Measurements from ENCODE around the gene TUBGCP4. TPM values are rescaled to one million over a fixed set of nuclear protein-coding genes. Genes with fewer than 3 reads are reported as not detected.
"Not testable (repeated sequence)": the region's sequence is repeated elsewhere in the genome, so short reads cannot be mapped to it uniquely, and the experiment has no call there.

The TUBGCP4 gene
- total RNA-seq, 1 donor from 2014 or later, result 13.0 TPM

DNA sequence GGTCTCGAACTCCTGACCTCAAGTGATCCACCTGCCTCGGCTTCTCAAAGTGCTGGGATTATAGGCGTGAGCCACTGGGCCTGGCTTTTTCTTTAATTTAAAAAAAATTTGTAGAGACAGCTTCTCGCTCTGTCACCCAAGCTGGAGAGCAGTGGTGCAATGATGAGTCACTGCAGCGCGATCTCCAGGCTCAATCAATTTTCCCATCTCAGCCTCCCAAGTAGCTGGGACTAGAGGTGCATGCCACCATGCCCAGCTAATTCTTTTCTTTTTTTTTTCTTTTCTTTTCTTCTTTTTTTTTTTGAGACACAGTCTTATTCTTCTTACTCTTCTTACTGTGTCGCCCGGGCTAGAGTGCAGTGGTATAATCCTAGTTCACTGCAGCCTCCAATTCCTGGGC, 19.8 kb downstream of the TUBGCP4 start:
- ATAC-seq (no peak), DNase-seq (no peak)
- intact Hi-C loops (cut with micrococcal nuclease), result no loop called here

DNA sequence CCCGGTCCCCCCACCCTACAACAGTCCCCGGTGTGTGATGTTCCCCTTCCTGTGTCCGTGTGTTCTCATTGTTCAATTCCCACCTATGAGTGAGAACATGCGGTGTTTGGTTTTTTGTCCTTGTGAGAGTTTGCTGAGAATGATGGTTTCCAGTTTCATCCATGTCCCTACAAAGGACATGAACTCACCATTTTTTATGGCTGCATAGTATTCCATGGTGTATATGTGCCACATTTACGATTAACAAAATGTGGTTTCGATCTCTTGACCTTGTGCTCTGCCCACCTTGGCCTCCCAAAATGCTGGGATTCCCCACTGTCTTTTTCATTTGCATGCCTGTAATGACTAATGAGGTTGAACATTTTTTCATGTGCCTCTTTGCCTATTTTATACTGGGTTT, 22.7 kb downstream of the TUBGCP4 start:
- intact Hi-C loops (cut with micrococcal nuclease); DNase-seq; ATAC-seq: not testable (repeated sequence)

DNA sequence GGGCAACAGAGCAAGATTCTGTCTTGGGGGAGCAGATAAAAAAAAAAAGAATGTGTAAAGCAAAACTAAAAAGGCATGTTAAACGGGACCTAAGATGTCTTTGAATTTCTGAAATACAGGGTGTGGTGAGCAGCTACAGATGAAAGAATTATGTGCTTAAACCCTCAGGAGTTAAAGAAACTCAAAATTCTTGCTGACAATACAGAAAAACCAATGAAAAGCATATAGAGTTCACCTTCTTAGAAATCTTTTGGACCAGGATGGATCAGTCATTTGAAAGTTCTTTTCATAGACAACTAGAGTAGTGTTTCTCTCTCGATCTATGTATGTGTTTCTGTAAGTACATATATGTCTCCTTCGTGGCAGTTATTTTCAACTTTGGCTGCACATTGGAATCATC, 31.4 kb downstream of the TUBGCP4 start:
- DNase-seq (no peak), ATAC-seq (no peak)
- intact Hi-C loops (cut with micrococcal nuclease), result no loop called here

DNA sequence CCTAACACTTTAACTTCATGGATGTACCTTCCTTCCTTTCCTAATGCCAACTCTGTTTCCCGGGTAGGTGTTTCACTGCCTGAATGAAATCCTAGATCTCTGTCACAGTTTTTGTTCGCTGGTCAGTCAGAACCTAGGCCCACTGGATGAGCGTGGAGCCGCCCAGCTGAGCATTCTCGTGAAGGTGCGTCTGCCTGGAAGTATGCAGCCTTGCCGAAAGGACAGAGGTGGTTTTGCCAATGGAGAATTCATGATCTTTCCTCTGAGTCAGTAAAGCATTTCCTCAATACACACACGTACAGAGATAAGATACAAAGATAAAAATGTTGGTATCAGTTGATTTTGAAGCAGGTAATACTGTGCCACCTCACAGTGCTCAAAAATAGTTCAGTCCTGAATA, 32.7 kb downstream of the TUBGCP4 start:
- DNase-seq (no peak), ATAC-seq (no peak)
- intact Hi-C loops (cut with micrococcal nuclease), result no loop called here

DNA sequence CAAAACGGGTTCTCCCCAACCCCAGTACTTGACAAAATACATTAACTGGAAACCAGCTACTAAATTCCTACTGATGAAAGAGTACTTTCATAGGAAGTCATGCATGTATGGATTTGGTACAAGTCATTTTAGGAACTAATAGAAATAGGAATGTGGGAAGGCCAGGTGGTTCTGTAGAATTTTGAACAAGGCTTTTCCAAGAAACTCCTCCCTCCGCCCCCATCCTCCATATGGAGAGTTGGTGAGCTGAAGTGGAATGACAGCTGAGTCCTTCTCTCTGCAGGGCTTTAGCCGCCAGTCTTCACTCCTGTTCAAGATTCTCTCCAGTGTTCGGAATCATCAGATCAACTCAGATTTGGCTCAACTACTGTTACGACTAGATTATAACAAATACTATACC, 33.2 kb downstream of the TUBGCP4 start:
- intact Hi-C loops (cut with micrococcal nuclease), result no loop called here
- no peak for ATAC-seq

DNA sequence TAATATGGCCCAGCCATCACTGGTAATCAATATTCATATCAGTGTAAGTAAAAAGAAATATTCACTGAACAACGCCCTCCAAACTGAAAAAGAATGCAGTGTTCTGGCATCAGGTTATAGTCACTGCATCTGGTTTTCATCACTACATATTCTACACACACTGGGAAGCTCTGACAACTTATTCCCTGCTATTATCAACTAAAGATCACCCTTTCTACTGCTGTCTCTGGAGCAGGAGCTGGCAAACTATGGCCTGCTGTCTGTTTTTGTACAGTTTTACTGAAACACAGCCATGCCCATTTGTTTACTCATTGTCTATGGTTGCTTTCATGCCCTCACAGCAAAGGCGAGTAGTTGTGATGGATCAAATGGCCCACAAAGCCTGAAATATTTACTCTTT, 35.3 kb downstream of the TUBGCP4 start:
- DNase-seq (no peak), ATAC-seq (peak; percentile 55)
- intact Hi-C loops (cut with micrococcal nuclease), result no loop called here

More for the DNA sequence above, 33.2 kb downstream of the TUBGCP4 start:
- DNase-seq, result no peak

DNA sequence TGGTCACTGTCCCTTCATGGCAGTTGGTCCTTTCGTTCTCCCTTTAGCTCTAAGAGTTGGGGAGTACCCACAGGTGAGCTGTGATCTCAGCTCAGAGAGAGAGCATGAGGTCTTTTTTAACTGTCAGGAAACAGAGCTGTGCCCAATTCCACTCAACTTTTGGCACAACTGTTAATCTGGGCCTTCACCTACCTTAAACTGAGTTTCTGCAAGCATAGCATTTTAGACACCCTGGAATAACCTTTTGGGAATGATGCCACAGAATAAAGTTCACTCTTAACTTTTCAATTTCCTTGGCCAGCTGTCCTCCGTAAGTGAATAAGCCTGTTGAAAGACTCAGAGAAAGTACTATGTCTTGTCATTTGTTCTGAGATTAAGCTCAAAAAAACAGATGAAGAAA, 35.9 kb downstream of the TUBGCP4 start:
- intact Hi-C loops (cut with micrococcal nuclease), result no loop called here

DNA sequence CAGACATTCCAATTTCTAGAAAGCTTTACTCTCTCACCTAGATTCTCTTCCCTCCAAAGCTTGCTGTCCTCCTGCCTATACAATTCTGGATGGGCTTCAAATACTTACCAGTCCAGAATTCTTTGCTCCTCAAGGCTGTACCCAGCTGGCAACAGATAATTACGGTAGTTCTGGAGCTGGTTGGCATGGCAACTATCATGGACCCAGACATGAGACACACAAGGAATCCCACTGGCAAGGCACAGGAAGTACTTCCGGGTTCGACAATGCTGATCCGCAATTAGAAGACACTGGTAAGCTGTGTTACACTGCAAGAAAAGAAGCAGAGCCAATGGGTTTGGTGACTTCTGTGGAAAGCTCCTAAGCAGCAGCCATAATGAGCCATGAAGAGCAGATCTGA, 37.9 kb downstream of the TUBGCP4 start:
- ATAC-seq (no peak), DNase-seq (no peak)
- intact Hi-C loops (cut with micrococcal nuclease), result no loop called here

More for the DNA sequence above, 35.9 kb downstream of the TUBGCP4 start:
- ATAC-seq (no peak), DNase-seq (no peak)

DNA sequence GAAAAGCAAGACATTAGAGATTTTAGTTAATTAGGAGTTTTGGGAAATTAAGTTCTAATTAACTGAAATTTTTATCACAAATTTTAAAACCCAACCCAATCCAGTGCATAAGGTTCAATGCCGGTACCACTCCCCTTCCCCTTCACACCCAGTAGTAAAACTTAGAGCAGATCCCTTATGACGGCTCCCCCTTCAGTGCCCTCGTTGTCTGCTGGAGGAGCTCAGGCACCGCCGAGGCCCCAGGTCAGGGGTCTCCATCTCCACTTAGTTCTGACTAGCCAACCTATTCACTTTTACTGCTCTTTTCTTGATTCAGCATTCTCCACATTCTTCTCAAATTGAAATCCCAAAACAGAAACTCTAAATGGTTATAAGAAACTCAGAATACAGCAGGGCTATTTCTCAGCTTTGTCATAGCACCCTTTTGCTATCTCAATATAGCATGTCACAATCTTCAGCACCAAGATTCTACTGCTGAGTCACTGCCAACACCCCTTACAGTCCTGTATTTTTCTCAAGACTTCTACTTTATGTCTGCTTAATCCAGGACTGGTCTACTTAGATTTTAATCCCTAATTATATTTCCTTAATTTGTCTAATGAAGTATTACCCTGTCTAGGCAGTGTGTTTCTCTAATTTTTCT, 39.8 kb downstream of the TUBGCP4 start:
- ATAC-seq (no peak), DNase-seq (no peak)
- intact Hi-C loops (cut with micrococcal nuclease), result no loop called here

DNA sequence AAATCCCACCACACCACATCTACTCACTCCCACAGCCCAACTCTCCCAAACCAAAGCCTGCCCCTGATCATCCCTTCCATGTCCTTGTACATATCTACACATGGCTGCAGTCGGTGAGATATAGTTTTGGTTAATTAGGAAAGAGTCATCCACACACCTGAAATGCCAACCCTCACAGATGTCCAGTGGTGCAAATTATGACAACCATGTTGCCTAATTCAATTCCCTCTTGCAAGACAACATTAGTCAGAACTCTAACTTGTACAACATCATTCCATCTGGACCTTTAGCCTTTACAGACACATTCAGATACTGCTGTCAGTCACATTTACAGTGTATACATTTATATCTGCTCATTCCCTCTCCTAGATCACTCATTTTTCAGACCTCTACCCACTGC, 41.2 kb downstream of the TUBGCP4 start:
- ATAC-seq (no peak), DNase-seq (no peak)
- intact Hi-C loops (cut with micrococcal nuclease), result no loop called here

DNA sequence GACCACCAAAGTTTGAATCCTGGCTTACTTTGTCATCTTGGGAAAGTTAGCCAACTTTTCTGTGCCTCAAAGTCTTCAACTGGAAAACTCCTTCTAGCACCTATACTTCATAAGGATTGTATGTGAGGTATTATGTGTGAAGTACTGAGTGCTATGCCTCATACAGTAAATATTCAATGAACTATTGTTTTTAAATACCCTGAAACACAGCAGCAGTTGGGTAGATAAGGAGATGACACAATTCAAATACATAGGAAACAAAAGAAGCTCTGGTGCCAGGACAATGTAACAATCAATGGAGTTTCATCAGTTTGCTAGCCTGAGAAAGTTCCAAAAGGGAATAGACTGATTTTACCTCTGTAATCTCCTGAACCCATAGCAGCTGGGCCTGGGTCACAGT, 43.3 kb downstream of the TUBGCP4 start:
- intact Hi-C loops (cut with micrococcal nuclease), result no loop called here
- ATAC-seq, result no peak

DNA sequence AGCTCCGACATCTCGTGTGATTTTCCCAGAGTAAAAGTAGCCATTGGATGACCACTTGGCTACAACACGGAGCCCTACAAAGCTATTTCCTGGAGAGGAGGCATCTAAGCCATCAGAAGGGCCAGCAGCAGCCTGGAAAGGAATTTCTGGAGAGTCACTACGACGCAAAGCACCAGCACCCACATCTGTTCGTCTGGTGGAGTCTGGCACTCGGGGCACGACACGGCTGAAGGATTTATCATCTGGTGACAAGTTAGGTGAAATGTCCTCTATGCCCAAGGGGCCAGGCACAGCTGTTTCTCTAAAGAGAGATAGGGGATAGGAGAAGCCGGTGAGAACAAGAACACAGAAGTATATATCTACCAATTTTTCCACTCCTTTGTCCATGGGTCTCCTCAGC, 49.5 kb downstream of the TUBGCP4 start:
- DNase-seq (no peak), ATAC-seq (no peak)
- intact Hi-C loops (cut with micrococcal nuclease), result no loop called here

More for the DNA sequence above, 43.3 kb downstream of the TUBGCP4 start:
- no peak for DNase-seq

DNA sequence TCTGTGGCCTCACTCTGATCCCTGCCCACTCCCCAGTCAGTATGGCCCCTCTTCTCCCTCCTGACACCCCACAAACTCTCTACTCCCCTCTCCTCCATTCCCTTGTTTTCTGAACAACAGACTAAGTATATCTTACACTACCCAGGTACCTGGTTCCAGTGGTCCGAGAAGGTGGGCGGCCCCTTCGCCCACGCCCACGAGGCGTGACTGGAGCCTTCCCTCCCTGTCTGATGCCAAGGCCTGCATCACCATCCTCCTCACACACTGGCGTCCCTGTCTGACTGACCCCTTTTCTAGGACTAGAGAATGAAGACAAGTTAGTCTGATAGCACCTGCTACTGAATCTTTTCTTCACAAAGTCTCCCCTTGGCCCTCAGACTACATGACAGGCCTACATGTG, 50.0 kb downstream of the TUBGCP4 start:
- intact Hi-C loops (cut with micrococcal nuclease), result no loop called here
- DNase-seq (no peak), ATAC-seq (no peak)

DNA sequence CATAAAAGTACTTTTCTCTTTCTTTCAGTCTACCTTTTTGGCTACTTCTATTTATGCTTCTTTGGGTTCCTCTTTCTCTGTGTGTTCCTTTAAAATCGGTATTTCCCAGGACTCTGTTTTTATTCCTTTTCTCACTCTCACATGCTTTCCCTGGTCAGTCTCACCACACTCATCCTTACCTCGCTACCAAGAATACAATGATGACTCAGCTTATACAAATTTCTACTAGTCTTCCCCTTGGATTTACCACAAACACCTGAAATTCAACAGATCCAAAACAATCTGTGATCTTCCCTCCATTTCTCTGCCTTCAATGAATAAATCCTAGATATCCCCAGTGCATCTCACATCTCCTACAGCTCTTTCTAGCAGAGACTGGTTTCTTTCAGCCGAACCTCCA, 52.9 kb downstream of the TUBGCP4 start:
- intact Hi-C loops (cut with micrococcal nuclease), result no loop called here
- ATAC-seq (no peak), DNase-seq (no peak)

DNA sequence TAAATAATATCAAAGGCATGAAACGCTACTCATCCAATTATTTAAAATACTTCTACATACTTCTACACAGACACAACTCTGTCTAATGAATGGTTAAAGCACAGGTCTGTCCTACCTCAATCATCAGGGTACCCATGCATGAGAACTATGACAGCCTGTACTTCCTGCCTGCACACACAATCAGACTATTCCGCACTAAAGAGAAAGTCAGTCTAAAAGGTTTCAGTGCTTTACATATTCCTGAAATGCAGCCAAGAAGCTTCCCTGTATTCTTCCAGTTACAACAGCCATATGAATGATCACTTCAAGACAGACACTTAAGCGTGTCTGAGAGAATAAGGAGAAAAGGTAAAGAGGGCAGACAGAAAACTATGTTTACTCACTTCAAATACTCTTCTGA, 58.8 kb downstream of the TUBGCP4 start:
- ATAC-seq (no peak), DNase-seq (no peak)
- intact Hi-C loops (cut with micrococcal nuclease), result no loop called here

DNA sequence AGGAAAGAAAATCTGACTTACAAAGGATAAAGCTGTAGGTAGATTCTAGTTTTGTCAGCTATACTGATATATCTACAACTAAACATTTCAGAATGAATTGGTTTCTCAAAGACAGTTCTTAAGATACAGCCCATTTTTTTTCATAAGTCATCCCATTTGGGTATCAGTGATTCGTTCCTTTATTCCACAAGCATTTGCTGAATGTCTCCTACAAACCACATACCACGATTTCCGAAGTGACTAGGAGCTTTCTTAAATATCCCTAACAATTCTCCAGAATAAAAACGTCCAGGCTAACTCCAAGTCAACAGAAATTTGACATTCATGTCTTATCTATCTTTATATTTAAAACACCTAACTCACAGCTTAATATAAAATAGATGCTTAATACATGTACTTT, 62.3 kb downstream of the TUBGCP4 start:
- intact Hi-C loops (cut with micrococcal nuclease), result no loop called here
- DNase-seq (no peak), ATAC-seq (no peak)

DNA sequence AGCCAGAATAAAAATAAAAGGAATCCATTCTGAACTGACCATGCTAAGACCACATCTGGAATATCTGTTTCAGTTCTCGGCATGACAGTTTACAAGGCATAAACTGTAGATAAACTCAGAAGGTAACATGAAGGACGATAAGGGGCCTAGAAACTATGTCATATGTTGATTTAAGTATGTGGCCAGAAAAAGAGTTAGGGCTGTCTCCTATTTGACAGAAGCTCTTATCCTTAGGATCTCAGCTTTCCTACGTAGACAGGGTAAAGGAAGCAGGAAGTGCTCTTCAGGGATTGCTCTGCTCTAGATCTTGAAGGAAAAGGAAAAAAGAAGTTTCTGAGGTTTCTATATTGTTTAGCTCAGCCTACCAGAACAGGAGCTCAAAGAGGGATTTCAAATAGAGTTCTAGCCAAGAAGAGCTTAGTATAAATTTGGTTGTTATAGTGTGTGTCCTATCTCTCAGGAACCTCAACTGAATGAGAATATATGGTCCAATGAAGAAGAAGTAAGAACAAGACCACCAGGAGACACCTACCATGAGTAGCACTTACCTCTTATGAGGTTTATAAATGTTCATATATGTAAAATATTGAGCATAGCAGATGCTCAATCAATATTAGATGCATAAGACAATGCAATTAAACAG, 62.9 kb downstream of the TUBGCP4 start:
- DNase-seq, result no peak
- ATAC-seq, result no peak
- intact Hi-C loops (cut with micrococcal nuclease), result no loop called here

DNA sequence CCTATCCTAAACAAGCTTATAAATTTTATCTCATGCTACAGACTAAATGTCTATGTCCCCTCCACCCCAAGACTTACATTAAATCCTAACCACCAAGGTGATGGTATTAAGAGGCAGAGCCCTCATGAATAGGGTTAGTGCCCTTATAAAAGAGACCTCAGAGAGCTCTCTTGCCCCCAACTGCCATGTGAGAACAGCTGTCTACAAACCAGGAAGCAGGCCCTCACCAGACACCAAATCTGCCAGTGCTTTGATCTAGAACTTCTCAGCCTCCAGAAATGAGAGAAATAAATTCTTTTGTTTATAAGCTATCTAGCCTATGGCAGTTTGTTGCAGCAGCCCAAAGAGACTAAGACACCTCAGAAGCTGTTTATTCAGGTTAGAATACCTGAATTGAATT, 63.5 kb downstream of the TUBGCP4 start:
- DNase-seq (no peak), ATAC-seq (no peak)
- intact Hi-C loops (cut with micrococcal nuclease), result no loop called here

DNA sequence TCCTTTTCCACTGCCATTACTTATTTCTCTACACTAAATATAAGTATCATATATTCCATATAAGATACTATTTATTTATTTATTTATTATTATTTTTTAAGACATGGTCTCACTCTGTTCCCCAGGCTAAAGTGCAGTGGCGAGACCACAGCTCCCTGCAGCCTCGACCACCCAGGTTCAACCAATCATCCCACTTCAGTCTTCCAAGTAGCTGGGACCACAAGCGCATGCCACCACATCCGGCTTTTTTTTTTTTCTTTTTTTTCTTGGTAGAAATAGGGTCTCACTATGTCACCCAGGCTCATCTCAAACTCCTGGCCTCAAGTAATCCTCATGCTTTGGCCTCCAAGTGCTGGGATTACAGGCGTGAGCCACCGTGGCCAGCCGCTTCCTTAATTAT, 65.5 kb downstream of the TUBGCP4 start:
- intact Hi-C loops (cut with micrococcal nuclease), result no loop called here
- ATAC-seq, result no peak
- no peak for DNase-seq

DNA sequence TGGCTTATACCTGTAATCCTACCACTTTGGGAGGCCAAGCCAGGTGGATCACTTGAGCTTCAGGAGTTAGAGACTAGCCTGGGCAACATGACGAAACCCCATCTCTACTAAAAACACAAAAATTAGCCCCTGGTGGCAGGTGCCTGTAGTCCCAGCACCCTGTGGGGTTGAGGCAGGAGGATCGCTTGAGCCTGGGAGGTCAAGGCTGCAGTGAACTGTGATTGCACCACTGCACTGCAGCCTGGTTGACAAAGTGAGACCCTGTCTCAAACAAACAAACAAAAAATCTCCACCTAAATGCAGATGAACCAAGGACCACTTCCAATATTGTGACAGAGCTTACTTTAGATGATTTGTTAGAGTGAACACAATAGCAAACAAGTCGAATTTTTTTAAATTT, 68.4 kb downstream of the TUBGCP4 start:
- ATAC-seq (no peak), DNase-seq (no peak)
- intact Hi-C loops (cut with micrococcal nuclease), result no loop called here

DNA sequence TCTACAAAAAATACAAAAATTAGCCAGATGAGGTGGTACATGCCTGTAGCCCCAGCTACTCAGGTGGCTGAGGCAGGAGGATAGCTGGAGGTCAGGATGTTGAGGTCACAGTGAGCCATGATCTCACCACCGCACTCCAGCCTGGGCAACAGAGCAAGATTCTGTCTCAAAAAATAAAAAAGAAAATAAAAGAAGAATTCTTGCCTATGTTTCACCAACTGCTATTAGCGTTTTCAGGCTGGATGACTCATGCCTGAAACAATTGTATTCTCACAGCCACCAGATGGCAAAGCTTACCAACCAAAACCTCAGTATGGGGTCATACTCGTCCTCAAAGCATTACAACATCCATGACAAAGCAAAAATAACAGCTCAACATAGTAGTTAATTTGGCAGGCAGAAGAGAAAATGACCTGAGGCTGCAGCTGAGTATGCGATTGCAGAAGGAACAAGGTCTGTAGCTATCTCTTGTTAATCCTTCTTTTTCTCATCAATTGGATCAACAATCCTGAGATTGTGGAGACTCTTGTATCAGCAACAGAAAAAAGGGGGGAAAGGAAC, 69.9 kb downstream of the TUBGCP4 start:
- no peak for DNase-seq
- intact Hi-C loops (cut with micrococcal nuclease), result loop anchor here (5.0 kb wide), 1 partner anchor 72 kb away; no protein-coding TSS in a partner anchor
- peak; percentile 96 for ATAC-seq
